GM21390 (cell line): ENCODE measurements around the gene TMC3.
"Not testable (repeated sequence)": the region's sequence is repeated elsewhere in the genome, so short reads cannot be mapped to it uniquely, and the experiment has no call there.

Source experiments
- ATAC-seq: cut with Tn5 transposase; IDR thresholded peaks from one replicate; pipeline ENCODE4 v1.9.1; 2021; ENCODE audit not compliant: unreplicated experiment

The TMC3 gene

DNA sequence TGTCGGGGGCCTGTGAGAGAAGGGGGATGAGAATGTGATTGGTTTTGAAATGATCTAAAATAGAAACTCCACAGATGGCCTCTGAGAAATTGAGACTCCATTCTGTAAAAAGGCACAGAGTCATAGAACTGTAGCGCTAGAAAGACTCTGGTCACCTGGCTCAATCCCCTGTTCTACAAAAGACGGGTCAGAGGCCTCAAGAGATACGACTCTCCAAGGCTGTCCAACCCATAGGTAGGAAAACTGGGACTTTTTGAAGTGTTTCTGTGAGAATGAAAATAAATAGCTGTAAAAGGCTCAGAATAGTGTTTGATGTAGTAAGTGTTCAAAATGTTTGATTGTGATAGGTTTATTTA, 11.7 kb upstream of the TMC3 start:
- no peak for ATAC-seq

DNA sequence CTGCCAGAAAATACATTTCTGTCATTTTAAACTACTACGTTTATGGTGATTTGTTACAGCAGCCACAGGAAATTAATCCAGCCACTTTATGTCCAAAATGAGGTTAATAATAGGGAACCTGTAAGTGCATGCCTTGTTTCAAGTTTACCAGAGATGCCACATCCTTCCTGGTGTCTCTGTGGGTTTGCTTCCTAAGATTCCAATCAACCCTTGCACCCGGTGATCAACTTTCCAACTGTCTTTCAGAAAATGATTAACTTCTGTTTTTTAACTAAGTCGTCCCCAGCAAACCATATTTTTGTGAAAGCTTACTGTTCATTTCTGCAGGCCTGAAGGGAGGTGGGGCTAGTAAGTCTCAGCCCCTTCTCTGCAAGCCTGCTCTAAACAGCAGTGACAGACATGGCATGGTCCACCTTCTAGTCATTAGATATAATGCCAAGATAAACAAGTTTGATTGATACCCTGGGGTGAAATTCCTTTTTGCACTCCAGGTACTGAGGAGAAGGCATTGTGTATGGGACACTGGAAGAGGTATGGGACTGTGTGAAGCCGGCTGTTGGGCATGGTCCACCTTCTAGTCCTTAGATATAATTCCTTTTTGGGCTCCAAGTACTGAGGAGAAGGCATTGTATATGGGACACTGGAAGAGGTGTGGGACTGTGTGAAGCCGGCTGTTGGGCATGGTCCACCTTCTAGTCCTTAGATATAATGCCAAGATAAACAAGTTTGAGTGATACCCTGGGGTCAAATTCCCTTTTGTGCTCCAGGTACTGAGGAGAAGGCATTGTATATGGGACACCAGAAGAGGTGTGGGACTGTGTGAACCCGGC, 11.1 kb upstream of the TMC3 start:
- ATAC-seq, result no peak

DNA sequence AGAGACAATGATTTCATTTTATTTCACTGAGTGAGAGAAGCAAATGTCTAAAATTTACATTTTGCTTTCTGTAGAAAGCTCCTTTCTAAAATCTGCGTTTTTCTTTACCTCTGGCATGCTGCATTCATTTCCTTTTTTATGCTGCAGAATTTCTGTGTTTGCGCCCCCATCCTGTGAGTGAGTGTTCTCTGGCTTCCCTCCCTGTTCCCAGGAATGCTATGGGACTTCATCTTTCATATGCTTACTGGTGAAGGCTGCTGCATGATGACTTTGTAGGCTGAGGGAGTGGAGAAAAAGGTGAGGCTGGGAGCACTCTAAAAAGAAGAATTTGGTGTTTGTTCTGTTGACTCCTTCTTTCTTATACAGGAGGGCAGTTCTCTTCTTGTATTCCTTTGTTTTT, 7.7 kb upstream of the TMC3 start:
- no peak for ATAC-seq

DNA sequence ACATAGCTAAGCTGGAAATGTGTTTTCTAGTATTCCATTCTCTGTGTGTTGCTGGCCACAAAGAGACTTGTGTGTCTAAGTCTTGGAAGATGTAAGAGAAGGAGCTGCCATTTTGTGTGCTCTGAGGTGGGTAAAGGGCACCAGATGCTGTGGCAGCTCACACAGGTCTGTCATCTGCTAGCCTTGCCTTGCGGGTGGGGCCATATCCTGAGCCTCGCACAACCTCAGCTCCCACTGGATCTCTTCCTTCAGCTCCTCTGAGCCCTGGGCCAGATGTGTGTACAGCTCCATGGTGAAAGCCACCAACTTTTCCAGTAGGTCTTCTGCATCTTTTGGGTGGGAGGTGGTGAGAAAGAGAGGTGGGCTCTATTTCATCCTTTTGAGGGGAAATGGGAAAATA, 6.7 kb upstream of the TMC3 start:
- ATAC-seq, result no peak

DNA sequence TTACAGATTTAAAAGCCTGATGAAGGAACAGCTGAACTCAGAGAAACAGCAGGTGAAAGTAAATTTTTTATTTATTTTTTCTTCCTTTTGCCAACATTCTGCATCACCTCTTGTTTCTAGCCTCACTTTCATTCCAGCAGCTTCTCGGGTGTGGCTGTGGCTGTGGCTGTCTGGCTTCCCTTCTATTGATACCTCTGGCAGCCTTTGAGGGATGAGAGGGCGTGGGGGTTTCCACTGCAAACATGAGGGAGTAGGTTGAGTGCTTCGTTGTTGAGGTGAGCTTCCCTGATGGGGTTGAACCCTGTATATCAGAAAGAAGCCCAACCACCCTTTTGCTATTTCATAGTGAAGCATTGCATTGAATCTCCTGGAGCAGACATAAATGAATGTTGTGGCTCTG, 6.2 kb upstream of the TMC3 start:
- no peak for ATAC-seq

DNA sequence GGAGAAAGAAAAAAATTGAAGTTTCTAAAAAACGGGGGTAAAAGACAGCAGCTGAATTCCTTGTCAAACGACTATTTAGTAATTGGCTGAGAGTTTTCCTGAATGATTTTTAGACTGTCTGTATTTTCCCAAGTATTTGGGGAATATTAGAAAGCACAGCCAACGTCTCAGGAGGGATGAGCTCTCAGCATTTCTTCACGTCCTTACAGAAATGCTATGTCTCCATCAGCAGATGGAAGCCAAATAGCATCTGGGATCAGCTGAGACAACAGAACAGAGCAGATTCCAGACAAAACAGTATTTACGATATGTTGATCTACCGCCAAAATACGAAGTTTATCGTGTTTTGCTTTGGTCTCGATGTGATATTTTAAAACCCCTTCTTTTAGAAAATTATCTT, 5.3 kb upstream of the TMC3 start:
- ATAC-seq, result no peak

DNA sequence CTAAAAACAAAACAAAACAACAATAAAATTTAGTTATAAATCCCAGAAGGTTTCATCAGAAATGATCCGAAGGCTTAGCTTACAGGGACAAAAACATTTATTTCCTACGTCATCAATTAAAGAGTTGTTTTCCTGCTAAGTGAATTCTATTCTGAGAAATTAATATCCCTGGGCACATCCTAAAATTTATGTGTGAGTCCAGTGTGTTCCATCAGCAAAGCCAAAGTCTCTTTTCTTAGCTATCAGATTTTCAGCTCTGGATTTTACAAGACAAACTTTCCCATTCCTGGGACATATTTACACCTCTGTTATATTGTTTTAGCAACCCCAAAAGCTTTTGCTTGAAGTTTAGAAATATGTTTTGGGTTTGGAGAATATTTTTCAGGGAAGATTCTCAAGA, 4.4 kb upstream of the TMC3 start:
- ATAC-seq, result no peak

DNA sequence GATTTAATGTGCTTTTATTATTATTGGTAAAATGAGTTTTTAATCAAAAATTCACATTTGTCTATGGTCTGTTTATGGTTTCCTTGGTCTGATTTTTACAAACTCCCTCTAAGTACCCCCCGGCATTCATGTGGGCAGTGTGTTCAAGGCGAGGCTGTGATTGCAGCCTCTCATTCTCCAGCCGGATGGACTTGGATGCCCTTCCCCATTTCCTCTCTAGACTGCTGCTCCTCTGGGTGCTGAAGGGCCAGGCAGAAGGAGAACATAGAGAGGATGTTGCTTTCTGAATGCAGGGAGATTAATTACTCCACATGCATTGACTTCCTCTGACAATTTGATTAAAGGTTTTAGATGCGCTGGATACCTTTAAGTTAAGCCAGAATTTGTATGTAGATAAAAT, 3.9 kb upstream of the TMC3 start:
- ATAC-seq, result no peak

DNA sequence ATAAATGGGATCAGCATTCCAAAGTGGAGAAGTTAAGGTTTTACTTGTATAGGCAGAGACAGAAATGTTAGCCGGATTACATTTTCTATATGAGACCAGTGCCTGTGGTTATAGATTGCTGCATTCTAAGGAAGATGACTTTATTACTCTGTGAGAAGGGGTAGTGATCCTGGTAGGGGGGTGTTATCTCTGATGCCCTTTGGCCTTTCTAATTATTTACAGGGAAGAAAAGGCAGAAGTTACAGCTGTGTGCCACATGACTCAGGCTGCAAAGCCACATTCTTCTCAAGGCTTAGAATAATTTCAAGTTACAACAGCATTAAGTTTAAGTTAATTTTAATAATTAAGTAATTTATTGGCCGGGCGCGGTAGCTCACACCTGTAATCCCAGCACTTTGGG, 2.2 kb upstream of the TMC3 start:
- ATAC-seq, result no peak

DNA sequence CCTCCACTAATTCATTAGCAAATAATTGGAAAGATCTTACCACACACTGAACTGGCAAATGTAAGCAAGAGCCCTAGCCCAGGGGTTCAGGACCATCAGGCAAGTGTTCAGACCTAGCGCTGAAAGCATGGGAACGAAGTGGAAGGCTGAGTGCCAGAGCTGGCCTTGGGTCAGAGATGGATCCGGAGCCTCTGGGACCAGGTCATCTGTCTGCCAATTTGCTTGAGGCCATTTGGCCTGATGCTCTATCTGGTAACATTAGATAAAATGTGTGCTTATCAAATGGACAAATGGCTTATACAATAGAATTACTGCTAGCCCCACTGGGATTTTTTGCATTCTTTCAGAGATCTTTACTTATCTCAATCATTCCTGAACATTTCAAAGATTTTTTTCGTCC, 1.4 kb upstream of the TMC3 start:
- no peak for ATAC-seq

DNA sequence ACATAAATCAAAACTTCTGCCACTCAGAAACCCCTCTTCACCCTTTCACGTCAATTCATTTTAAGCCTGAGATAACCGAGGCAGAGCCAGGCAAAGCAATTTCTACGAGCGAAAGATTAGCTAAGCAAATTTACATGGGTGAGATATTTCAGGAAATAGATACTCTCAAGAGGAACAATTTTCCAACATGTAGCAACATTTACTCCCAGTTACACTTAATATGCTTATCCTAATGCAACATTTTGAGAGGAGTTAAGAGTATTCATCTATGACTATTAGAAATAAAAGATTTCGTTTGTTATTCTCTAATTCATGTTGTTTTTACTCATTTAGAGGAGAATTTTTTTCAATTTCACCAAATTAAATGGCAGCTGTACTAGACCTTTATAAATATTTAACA, 837 bp downstream of the TMC3 start:
- no peak for ATAC-seq

DNA sequence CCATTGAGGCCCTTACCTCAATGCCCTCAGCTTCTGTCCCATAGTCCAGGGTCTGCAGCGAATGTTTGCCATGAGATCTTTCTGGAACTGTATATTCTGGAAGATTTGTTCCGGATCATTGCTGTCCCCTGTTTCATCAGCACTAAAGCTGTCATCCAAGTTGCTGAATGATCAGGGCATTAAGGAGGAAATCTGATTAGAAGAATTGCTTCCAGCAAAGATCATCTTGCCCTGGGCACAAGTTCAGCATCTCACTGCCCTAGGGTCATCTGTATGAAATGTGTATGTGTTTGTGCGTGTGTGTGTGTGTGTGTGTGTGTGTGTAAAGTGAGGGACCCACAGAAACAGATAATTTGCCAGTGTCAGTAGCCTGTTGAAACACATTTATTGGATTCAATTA, 1.4 kb downstream of the TMC3 start:
- ATAC-seq, result no peak

DNA sequence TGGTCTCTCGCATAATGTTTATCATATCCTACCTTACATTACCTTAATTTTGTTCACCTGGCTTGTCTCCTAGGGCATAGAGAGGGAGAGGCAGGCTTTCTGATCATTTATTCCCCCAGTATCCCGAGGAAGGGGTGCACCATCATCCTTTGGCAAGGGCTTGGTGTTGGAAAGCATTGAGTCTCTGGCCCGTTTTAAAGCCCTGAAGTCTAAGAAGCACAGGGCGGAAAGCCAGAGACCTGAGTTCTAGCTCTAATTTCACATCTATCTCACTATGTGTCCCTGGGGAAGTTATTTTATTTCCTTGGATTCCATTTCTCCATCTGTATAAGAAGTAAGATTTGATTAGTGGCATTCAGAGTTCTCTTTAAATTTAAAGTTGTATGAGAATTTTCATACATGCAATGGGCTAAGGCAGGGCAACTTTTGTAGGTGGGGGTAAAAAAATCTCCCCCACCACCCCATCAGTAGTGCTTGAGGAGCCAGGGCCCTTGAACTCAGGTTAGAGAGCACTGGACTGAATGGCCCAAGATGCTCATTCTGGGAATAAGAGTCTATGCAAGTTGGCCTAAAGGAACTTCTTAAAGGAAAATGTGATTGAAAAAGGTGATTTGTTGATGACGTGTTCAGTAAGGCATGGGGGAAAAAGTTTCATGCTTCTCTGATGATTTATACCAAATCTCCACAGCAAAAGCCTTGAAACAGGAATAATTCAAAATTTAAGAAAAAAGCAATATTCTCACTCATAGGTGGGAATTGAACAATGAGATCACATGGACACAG, 10.1 kb downstream of the TMC3 start:
- no peak for ATAC-seq

DNA sequence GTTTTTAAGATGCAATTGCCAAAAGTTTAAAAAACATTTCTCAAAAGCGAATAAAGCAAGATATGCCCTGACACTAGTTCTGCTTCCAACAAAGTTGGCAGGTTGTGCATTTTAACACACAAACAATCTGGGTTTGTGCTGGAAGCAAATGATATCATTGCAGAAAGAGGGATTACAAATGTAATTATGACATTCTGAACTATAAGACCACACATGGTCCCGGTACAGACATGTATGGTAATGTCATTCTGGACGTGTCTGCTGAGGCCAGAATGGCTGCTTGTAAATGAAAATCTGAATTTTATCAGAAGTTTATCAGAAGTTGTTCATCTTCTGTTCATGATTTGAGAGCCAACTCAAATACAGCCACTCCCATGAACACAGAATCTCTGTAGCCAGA, 10.7 kb downstream of the TMC3 start:
- ATAC-seq, result no peak

DNA sequence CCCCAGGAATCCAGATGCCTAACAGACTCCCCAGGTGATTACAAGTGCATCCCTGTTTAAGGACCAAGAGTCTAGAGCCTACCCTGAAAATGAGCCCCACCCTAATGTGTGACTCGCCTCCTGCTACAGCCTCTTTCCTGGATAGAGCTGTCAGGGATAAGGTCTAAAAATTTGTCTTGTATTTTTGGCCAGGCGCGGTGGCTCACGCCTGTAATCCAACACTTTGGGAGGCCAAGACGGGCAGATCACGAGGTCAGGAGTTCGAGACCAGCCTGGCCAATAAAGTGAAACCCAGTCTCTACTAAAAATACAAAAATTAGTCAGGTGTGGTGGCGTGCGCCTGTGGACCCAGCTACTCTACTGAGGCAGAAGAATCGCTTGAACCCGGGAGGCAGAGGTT, 11.2 kb downstream of the TMC3 start:
- ATAC-seq, result no peak

DNA sequence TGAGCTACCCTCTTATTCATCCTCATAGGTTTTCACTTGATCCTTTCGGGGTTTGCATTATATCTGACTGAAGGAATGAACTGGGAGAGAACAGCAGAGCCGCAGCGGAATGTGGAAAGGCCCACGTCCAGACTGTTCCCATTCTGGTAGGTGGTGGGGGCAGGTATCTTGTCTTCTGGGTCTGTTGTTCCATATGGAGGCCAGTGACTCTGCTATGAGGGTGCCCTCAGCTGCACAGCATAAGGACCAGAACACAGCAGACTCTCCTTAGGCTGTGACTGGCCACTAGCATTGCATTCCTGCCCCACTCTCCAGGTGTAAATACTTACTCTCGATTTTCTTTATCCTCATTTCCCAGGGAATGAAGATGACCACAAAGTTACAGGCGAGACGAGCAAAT, 12.1 kb downstream of the TMC3 start:
- no peak for ATAC-seq

DNA sequence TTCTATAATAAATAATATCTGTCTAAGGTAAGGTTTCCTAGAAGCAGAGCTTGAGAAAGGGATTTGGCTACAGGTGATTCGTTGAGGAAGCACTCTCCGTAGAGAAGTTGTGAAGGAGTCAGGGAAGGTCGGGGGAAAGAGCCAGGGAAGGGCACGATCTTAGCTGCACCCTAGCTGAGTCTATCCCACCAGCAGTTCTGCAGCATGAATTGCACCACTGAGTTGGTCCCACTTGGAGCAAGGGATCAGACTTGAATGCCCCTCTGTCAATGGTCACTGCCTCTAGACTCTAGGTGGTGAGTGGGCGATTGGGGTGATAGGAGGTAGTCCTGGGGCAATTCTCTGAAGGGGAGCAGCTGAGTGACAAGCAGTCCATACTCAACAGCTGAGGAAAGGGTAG, 13.5 kb downstream of the TMC3 start:
- ATAC-seq, result no peak

DNA sequence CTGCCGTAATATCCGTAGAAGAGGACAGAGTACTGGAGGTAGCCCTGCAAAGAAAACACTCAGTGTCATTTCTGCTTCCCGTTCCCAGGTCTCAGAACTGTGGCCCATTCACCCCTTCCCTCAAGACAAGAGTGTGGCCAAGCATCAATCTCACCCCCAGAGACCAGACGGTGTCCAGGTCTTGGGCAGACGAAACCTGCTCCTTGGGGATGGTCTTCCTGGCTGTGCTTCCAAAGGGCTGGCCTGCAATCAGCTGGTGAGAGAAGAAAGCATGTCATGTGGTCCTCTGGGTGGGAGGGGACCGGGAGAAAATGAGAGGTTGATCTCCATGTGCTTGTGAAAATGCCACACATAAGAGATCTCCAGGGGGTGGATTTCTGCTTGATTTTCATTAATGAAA, 15.8 kb downstream of the TMC3 start:
- ATAC-seq, result no peak

DNA sequence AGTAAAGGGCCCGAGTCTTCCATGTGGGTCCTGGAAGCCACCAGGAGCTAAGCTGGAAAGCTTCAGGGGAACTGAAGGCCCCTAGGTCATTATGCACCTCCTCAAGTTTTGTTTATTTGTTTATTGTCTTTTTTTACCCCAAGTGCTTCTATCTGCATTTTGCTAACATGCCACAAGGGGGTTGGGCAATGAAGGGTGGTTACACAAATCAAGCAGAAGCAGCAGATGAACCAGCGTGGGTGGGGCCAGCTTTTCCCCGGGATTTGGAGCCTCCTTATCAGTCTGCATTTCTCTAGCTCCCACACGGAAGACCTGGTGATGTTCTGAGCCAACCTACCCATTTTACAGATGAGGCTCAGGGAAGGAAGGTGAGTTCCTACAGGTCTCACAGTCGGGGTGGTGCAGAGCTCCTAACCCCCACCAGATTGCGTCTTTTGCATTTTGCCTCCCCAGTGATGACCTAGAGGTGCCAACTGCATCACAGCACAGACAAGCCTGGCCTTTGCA, 16.8 kb downstream of the TMC3 start:
- no peak for ATAC-seq

DNA sequence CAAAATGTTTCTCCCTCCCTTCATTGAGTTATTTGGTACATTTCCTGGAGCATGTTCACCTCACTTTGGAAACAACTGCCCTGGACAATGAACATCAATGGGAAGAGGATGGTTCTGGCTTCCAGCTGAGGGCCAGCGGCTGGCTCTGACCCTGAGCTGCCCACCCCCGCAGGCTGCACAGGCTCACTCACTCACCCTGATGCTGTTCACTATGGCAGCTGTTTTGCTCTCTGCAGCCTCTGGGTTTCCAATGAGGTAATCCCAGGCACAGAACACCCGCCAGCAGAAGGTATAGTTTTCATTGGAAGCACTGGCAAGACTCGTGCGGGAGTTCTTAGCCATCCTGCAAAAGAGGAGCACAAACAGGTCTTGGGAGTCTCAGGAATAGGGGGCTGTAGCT, 17.8 kb downstream of the TMC3 start:
- ATAC-seq, result no peak

DNA sequence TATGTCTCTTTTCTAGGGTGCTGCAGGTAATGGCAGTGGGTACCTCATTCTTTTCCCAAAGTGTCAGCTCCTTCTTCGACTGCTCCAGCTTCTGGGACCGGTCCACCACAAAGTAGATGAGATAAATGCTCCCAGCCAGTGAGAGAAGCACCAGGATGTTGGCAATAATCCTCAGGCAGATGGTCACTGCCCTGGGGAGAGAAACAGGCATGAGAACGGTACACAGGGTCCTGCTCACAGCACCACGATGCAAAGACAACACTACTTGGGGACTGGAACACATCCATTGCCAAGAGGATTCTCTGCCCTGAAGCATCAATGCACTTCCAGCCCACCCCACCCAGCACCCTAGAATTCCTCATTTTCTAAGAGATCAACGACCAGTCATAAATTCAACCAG, 22.4 kb downstream of the TMC3 start:
- no peak for ATAC-seq

DNA sequence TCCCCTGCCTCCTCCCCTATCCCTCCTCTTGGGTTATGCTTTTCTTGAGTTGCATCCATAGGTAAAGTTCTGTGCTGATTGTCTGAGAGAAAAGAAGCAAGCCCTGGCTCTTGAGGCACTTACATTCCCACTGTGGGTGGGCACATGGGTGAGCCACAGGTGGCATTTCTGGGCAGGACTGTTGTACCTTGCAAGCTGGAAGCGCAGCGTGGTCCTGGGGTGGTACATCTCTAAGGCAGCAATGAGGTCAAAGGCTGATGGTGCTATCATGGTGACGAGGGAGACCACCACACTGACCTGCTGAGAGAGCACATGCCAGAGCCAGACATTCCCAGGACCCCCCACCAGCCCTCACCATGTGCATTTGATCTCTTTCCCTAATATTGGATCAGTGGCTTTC, 24.7 kb downstream of the TMC3 start:
- no peak for ATAC-seq

DNA sequence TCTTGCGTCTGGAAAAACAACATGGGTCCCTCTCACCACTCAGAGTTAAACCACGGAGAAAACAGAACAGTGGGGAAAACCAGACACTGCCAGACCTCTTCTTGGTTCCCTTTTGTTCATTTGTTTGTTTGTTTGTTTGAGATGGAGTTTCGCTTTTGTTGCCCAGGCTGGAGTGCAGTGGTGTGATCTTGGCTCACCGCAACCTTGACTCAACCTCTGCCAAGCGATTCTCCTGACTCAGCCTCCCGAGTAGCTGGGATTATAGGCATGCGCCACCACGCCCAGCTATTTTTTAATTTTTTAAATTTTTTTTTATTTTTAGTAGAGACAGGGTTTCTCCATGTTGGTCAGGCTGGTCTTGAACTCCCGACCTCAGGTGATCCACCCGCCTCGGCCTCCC, 25.3 kb downstream of the TMC3 start:
- ATAC-seq, result not testable (repeated sequence)
